GM19193 (cell line): ENCODE results near the gene RPS3.

Experiments used
- POLR2A ChIP-seq: IDR thresholded peaks from 4 replicates; pipeline ENCODE4 v1.6.1; 2011; ENCODE audit not compliant: insufficient read depth, insufficient read length; ENCODE audit errors: extremely low read depth

Gene RPS3

DNA sequence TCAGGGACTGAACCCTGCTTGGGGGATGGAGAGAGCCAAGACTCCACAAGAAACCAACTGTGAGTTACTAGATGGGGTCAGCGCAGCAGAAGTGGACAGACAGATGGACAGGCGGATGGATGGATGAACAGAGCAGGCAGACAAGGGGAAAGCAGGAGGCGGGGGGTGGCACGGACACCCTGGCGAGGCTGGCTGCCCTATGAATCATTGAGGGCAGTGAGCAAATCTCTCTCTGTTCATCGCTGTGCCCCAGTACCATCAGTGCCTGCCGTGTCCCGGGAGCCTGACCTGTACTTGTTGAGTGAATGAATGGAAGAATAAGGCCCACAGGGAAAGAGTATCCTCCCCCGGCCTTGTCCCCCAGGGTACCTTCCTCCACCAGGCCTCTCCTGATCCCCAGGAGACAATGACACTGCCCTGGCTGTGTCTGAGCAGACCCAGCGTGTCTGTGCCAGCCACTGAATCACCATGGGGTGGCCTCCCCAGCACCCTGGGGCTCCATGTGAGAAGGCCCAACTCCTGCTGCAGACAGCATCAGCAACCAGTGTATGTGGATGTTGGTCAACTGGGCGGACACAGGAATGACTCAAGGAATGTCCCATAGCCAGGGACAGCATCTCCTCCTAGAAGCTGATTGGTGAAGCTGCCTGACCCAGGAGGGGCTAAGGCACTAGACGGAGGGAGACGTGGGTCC is 38.8 kb downstream of the RPS3 start:
- no peak for TF ChIP-seq POLR2A

DNA sequence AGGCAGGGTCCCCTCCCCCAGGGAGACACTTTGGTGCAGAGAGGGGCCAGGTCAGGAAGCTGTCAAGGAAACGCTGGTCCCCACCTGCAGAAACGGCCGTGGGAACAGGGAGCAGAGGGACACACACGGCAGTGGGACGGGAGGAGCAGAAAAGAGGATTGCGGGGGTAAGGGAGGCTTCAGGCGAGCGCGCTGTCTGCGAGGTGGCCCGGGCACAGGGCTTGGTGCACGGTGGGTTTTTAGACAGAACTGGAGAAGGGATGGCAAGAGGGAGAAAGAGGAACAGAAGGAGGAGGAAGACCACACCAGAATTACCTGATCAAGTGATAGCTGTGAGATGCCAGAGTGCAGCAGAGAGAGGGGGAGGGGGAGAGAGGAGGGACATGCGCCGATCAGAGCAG is 39.7 kb downstream of the RPS3 start:
- TF ChIP-seq POLR2A = no peak

DNA sequence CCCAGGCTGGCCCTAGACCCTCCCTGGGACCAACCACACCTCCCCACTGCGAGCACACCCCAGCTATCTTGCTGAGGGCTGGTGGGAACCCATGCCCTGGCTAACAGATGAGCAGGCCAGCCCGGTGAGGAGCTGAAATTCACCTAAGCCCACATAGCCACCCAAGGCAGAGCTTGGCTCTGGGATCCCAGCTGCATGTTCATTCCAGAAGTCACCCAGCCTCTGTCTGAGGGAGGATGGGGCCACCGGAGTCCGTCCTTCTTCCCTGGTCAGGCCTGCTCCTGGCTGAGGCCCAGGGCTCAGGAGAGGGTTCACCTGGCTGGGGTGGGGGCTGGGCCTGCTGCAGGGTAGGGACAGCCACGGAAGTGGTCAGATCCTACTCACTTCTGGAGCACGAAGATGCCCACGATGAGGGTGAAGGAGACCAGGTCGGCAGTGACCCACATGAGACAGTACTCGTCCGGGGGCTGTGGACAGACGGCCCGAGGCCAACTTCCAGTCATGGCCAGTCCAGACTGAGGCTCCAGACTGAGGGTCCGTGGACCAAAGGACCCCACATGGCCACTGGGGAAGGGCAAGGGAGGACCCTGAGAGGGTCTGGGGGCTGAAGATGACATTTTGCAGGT is 40.3 kb downstream of the RPS3 start:
- TF ChIP-seq POLR2A = no peak

DNA sequence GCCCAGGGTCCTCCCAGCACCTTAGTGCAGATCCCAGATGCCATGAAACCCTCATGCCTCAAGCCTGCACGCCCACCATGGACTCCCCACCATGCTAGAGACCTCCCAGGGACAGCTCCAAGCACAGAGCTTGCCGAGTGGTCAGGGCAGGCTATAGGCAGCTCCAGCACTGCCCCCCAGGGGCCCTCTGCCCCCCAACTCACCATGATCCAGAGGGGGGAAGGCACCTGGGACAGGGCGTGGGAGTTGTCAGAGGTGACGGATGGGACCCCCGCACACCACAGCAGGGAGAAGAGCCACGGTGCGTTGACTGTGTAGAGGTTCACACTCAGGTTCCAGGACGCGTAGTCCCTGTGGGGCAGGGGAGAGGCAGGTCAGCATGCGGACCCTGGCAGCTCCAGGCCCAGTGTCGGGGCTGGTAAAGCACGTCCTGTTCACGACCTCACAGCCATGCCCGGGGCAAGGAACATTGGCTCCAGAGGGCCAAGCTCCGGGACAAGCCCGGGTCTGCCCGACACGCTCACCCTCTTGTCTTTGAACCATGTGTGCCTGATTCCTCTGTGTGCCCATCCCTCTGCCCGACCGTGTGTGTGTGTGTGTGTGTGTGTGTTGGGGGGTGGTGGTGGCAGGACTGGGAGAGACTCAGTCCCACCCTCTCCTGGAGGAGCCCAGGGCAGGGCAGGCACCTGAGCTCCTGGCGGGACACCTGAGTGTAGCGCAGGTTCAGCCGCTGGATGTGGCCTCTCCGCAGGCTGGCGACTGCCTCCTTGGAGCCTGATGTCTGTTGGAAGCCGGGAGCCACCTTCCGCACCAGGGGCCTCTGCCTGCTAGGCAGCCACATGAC is 41.9 kb downstream of the RPS3 start:
- TF ChIP-seq POLR2A = no peak

DNA sequence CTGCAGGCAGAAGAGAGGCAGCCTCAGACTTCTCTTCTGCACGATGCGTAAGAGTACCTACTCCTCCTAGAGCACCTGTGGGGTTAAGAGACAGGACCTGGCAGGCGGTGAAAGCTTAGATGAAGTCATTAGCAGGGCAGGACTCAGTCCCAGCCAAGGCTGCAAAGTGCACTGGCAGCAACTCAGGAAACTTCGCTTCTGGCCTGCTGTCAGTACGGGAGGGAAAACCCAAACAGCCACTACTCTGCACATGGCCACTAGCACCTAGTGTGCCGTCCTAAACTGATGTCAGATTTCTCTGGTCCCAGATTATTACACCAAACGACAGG is 42.5 kb downstream of the RPS3 start:
- no peak for TF ChIP-seq POLR2A

DNA sequence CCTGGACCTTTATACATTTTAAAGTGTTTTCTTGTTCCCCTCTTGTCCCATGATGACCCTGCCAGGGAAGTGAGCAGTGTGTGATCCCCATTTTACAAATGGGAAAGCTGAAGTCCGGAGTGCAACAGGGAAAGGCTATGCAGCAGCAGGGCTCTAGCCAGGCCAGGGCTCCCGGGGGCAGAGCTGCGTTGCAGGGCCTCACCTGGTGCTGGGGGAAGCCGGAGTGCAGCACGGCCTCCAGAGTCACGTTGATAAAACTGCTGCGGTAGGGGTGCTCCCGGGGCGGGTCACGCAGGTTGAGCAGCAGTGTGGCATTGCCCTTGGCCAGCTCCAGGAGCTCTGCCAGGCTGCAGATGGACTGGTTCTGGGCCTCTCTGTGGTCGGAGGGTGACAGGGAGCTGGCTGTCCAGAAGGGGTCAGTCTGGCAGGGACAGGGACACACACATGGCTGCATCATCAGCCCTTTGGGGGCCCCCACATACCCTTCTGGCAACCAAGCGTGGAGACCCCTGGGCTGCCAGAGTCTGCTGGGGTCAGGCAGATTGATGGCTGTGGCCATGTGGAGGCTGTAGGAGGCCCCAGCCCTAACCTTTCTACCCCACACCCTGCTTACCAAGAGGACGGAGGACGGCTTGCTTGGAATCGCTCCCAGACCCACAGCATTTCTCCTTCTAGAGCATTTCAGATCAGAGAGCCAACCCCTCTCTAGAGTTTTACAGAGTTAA is 43.0 kb downstream of the RPS3 start:
- no peak for TF ChIP-seq POLR2A

DNA sequence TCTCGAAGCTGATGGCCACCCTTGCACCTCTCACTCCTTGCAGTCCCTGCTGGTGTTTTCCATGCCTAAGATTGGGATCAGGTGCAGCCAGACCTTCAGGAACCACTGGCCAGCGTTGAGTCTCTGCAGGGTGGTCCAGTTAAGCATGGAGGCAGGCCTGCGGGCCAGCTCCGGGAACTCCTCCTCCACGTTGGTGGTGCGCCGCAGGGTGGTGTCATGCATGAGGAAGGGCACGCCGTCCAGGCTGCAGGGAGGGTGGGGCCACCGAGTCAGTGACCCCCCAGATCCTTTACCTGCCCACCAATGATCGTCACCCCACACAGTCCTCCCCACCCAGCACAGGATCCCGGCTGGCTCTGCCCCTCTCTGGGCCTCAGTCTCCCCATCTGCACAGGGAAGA is 43.7 kb downstream of the RPS3 start:
- no peak for TF ChIP-seq POLR2A

DNA sequence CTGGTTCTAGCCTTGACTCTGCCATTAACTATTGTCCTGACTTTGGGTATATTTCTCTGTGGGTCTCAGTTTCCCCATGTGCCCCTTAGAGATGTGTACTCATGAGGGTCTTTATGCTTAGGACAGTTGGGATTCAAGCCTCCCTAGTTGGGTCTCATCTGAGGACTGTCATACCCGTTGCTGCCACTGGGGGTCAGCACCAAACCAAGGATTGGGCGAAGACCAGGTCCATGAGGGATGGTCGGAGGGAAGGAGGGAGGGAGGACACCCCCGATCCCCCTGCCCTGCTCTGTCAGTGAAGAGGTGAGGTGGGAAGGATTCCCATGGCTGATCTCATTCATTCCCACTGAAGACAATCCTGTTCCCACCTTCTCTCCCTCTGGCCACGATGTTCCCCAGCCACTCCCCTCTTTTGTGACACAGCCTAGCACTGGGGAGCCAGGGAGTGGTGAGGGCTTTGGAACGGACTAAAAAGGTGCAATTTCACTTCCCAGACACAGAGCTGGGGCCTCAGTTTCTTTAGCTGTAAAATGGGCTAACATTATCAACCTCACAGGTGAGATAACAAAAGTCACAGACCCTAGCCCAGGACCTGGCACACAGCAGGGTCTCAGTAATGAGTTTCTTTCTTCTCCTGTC is 46.1 kb downstream of the RPS3 start:
- TF ChIP-seq POLR2A = no peak

DNA sequence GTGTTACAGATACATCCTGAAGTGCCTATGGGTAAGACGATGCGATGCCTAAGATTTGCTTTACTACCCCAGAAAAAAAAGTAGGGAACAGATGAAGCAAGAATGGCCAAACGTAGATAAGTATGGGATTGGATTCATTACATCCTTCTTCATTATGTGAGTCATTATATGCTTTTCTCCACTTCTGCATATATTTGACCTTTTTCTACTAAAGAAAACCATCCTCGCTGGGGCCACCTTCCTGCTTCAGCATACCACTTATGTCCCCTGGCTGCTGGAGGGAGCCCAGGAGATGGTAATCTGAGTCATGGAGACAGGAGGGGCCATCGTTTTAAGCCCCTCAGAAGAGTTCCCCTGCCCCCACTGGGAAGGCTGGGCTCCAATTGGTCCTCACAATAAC is 48.1 kb downstream of the RPS3 start:
- TF ChIP-seq POLR2A = no peak

DNA sequence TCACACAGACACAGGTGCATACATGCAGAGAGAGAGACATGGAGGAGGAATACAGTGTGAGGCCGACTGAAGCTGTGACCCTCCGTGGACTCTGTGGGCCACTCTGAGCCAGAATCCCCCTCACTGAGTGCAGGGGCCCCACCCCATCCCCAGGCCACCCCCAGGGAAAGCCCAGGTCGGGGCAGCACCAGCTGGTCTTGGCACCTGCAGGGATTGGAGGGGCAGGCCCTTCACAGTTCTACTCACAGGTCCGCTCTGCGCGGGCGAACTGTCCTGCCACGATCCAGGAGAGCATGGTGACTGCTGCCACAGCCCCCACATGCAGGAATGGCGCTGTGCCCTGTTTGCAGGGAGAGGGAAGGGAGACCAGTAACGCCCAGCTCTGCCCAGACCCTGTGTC is 50.0 kb downstream of the RPS3 start:
- TF ChIP-seq POLR2A = no peak

DNA sequence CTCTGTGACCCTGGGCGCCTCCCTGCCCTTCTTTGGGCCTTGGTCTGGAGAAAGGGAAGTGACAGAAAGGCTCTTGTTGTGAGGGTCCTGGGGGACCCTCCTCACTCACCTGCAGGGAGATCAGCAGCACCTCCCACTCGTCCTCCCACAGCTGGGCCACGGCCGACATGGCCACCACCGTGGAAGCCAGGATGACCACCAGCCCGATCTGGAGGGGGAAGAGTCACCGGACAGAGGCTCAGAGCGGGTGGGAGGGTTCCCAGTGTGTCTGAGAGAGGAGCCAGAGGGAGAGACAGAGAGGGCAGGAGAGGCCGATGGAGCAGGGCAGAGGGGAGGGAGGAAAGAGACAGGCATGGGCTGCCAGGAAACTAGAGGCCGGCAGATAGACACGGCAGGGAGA is 50.5 kb downstream of the RPS3 start:
- TF ChIP-seq POLR2A = no peak

DNA sequence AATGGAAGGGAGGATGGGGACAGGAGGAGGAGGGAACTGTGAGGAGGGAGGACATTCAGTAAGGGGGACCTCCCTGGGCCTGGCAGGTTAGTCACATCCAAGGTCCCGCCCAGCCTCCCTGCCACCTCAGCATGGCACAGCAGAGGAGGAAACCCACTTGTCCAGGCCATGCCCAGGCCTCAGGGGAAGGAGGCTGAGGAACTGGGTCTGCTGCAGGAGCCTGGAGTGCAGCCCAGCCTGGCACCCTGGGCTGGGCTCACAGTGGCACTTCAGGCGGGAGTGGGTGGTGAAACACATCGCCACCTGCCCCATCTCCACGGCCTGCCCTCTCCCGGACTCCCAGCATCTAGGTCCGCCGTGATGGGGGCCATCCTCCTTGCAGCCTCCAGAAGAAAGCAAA is 50.9 kb downstream of the RPS3 start:
- TF ChIP-seq POLR2A = no peak

DNA sequence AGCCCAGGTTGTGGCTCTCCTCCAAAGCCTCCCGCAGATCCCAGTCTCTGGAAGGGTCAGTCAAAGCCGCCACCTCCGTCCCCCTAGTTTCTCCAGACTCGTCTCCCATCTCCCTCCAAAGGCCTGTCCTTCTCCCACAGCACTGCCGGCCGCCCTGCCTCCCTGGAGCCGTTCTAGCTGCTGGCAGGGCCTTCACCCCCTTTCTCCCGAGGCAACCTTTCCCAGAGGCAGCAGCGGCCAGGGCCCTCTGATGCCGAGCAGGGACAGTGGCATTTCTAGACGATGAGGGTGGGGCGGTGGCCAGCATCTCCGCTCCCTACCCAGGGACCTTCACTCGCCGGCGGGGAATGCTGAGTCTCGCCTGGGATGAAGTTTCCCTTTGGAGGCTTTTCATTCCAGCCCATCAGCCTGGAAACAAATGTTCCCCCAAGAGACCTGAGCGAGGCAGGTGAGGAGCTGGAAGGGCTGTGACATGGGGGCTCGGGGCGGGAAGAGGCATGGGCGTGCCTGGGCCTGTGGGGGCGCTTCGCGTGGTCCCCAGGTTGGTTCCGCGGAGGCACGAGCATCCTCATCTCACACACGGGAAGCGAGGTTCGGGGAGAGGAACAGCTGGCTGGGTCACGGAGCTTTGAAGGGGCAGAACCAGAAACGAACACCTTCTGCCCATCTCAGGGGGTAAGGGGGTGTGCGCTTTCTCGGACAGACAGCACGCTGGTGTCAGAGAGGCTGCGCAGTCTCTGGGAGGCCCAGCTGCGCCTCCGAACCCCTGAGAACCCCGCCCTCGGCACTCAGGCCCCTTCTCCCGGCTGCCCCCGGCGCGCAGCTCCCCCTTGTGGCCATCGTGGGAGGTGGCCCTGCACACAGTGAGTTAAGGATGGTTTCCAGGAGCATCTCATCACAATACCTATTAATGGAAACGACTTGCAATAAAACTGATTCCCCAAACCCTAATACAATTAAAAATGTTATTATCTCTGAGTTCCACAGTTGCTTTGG is 51.8 kb downstream of the RPS3 start:
- no peak for TF ChIP-seq POLR2A
